ENCODE measurements around the gene RPS16.

- TF ChIP-seq, protein P1, sequence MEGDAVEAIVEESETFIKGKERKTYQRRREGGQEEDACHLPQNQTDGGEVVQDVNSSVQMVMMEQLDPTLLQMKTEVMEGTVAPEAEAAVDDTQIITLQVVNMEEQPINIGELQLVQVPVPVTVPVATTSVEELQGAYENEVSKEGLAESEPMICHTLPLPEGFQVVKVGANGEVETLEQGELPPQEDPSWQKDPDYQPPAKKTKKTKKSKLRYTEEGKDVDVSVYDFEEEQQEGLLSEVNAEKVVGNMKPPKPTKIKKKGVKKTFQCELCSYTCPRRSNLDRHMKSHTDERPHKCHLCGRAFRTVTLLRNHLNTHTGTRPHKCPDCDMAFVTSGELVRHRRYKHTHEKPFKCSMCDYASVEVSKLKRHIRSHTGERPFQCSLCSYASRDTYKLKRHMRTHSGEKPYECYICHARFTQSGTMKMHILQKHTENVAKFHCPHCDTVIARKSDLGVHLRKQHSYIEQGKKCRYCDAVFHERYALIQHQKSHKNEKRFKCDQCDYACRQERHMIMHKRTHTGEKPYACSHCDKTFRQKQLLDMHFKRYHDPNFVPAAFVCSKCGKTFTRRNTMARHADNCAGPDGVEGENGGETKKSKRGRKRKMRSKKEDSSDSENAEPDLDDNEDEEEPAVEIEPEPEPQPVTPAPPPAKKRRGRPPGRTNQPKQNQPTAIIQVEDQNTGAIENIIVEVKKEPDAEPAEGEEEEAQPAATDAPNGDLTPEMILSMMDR (IDR thresholded peaks at IDR 0.05; ENCODE audit: control extremely low read depth in 1 of 3, insufficient read depth in 1 of 3, low read depth in 1 of 3, low read length in 3 of 3), result no peak
- no peak for TF ChIP-seq CHD1 (IDR thresholded peaks at IDR 0.05; ENCODE audit: low read depth, low read length)
- no peak for TF ChIP-seq POLR2A (IDR thresholded peaks at IDR 0.05; ENCODE audit: control extremely low read depth in 1 of 2, low read depth in 2 of 2, low read length in 2 of 2)
- TF ChIP-seq USF2 (IDR thresholded peaks at IDR 0.05; ENCODE audit: low read length), result no peak
- no peak for TF ChIP-seq CEBPB (IDR thresholded peaks at IDR 0.05; ENCODE audit: low read depth, low read length)
These were observed 49.2 kb downstream of the RPS16 start for GRCh38 chr19:39386557-39386956.

All from H1 (cell line).